ENCODE results near the gene EEF1A1.
"Not testable (repeated sequence)": the region's sequence is repeated elsewhere in the genome, so short reads cannot be mapped to it uniquely, and the experiment has no call there.

EEF1A1 gene
- 2,590 to 4,226 (median 3,612) reads per million in 17 experiments for total RNA-seq

- peak; percentile 100 for DNase-seq
Observed at GRCh38 chr6:73520688-73521350, at the start of gene EEF1A1. Gene EEF1A1 (minus strand): TSS chr6:73521032. CDS start chr6:73520026, 1,006 bp downstream.

- no peak for DNase-seq
Observed at GRCh38 chr6:73569121-73569520, 48.3 kb upstream of the EEF1A1 start.

GRCh38 chr6:73566954-73567591, 46.2 kb upstream of the EEF1A1 start:
- peak; percentile 76 to 89 (median 86) for DNase-seq

GRCh38 chr6:73566486-73566871, 45.6 kb upstream of the EEF1A1 start:
- not testable (repeated sequence) for DNase-seq

GRCh38 chr6:73565767-73566485, 45.1 kb upstream of the EEF1A1 start:
- no peak for DNase-seq

GRCh38 chr6:73564578-73565345, 43.9 kb upstream of the EEF1A1 start:
- no peak for DNase-seq

GRCh38 chr6:73562558-73562957, 41.7 kb upstream of the EEF1A1 start:
- no peak for DNase-seq

GRCh38 chr6:73560853-73561407, 40.1 kb upstream of the EEF1A1 start:
- DNase-seq, result peak in 3 of 4 experiments; percentile 14 to 70 (median 68)

GRCh38 chr6:73560182-73560732, 39.4 kb upstream of the EEF1A1 start:
- no peak for DNase-seq

- DNase-seq, result not testable (repeated sequence)
Observed at GRCh38 chr6:73559399-73559794, 38.6 kb upstream of the EEF1A1 start.

GRCh38 chr6:73558624-73559398, 38.0 kb upstream of the EEF1A1 start:
- no peak for DNase-seq

- DNase-seq, result no peak
Observed at GRCh38 chr6:73556836-73557235, 36.0 kb upstream of the EEF1A1 start.

GRCh38 chr6:73555380-73555949, 34.6 kb upstream of the EEF1A1 start:
- not testable (repeated sequence) for DNase-seq

GRCh38 chr6:73551115-73551514, 30.3 kb upstream of the EEF1A1 start:
- not testable (repeated sequence) for DNase-seq

GRCh38 chr6:73548458-73549446, 27.9 kb upstream of the EEF1A1 start:
- DNase-seq, result peak in 1 of 4 experiments; percentile 37

GRCh38 chr6:73547036-73547435, 26.2 kb upstream of the EEF1A1 start:
- DNase-seq, result no peak

GRCh38 chr6:73542891-73543290, 22.1 kb upstream of the EEF1A1 start:
- no peak for DNase-seq

GRCh38 chr6:73542481-73542880, 21.6 kb upstream of the EEF1A1 start:
- not testable (repeated sequence) for DNase-seq

GRCh38 chr6:73538116-73538779, 17.4 kb upstream of the EEF1A1 start:
- no peak for DNase-seq
